Activated T-cell treated with anti-CD3 and anti-CD28 coated beads for 4 hours (primary cell): ENCODE results near the gene MAST4.

Experiments
- DNase-seq: peaks from one replicate; pipeline ENCODE4 v3.0.0-alpha.2; 2020

MAST4 gene

GRCh38 chr5:66850354-66851075, 254.3 kb downstream of the MAST4 start:
- no peak for DNase-seq

GRCh38 chr5:66851306-66851705, 255.1 kb downstream of the MAST4 start:
- no peak for DNase-seq

- no peak for DNase-seq
Observed at GRCh38 chr5:66854416-66854815, 258.2 kb downstream of the MAST4 start.

- no peak for DNase-seq
Observed at GRCh38 chr5:66856041-66856805, 260.0 kb downstream of the MAST4 start.

- DNase-seq = no peak
Observed at GRCh38 chr5:66859526-66859925, 263.3 kb downstream of the MAST4 start.

GRCh38 chr5:66860199-66860975, 264.2 kb downstream of the MAST4 start:
- no peak for DNase-seq

GRCh38 chr5:66861402-66861801, 265.2 kb downstream of the MAST4 start:
- no peak for DNase-seq

- DNase-seq = no peak
Observed at GRCh38 chr5:66862020-66862419, 265.8 kb downstream of the MAST4 start.

- DNase-seq = no peak
Observed at GRCh38 chr5:66863243-66864170, 267.3 kb downstream of the MAST4 start.

- peak; percentile 10 for DNase-seq
Observed at GRCh38 chr5:66864240-66864884, 268.2 kb downstream of the MAST4 start.

- no peak for DNase-seq
Observed at GRCh38 chr5:66867618-66868322, 271.6 kb downstream of the MAST4 start.

GRCh38 chr5:66869347-66869746, 273.2 kb downstream of the MAST4 start:
- DNase-seq = no peak

- DNase-seq = no peak
Observed at GRCh38 chr5:66870708-66871107, 274.5 kb downstream of the MAST4 start.

- DNase-seq = no peak
Observed at GRCh38 chr5:66871651-66872050, 275.5 kb downstream of the MAST4 start.

- DNase-seq = no peak
Observed at GRCh38 chr5:66872736-66873331, 276.6 kb downstream of the MAST4 start.

- no peak for DNase-seq
Observed at GRCh38 chr5:66874004-66874403, 277.8 kb downstream of the MAST4 start.

GRCh38 chr5:66875315-66875714, 279.1 kb downstream of the MAST4 start:
- DNase-seq = no peak

- no peak for DNase-seq
Observed at GRCh38 chr5:66876266-66876807, 280.1 kb downstream of the MAST4 start.

GRCh38 chr5:66877843-66878242, 281.6 kb downstream of the MAST4 start:
- no peak for DNase-seq

- no peak for DNase-seq
Observed at GRCh38 chr5:66880401-66880800, 284.2 kb downstream of the MAST4 start.
